ENCODE data around the gene NSUN3.

DNA sequence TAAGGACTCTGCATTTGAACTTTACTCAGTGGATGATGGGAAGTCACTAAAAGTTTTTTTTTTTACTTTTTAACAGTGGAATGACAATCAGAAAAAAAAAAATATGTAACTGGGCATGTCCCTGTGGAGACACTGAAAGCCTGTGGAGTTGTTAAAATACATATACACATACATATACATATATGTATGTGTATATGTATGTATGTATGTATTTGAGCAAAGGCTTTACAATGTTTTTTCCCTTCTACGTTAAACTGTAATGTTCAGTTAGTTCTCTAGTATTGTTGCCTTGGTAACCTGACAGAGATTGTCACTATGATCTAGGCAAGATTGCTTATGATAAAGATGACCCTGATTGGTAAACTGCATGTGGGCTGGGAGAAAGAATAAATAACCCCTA lies 30.3 kb downstream of the NSUN3 start:
- TF ChIP-seq ZNF274 (IDR thresholded peaks at IDR 0.05; ENCODE audit: borderline replicate concordance, extremely low read depth, low read length) = no peak
- TF ChIP-seq TAF1 (IDR thresholded peaks at IDR 0.05; ENCODE audit: low read depth, low read length) = no peak
- TF ChIP-seq, protein P1, sequence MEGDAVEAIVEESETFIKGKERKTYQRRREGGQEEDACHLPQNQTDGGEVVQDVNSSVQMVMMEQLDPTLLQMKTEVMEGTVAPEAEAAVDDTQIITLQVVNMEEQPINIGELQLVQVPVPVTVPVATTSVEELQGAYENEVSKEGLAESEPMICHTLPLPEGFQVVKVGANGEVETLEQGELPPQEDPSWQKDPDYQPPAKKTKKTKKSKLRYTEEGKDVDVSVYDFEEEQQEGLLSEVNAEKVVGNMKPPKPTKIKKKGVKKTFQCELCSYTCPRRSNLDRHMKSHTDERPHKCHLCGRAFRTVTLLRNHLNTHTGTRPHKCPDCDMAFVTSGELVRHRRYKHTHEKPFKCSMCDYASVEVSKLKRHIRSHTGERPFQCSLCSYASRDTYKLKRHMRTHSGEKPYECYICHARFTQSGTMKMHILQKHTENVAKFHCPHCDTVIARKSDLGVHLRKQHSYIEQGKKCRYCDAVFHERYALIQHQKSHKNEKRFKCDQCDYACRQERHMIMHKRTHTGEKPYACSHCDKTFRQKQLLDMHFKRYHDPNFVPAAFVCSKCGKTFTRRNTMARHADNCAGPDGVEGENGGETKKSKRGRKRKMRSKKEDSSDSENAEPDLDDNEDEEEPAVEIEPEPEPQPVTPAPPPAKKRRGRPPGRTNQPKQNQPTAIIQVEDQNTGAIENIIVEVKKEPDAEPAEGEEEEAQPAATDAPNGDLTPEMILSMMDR (IDR thresholded peaks at IDR 0.05; ENCODE audit: control extremely low read depth in 1 of 3, insufficient read depth in 1 of 3, low read depth in 1 of 3, low read length in 3 of 3) = no peak
- TF ChIP-seq POLR2AphosphoS5 (IDR thresholded peaks at IDR 0.05; ENCODE audit: low read depth, low read length) = no peak
- TF ChIP-seq CHD1 (IDR thresholded peaks at IDR 0.05; ENCODE audit: low read depth, low read length) = no peak
- TF ChIP-seq CHD2 (IDR thresholded peaks at IDR 0.05; ENCODE audit: low read length) = no peak
